Measurements from ENCODE around the gene RTF2. TPM values are rescaled to one million over a fixed set of nuclear protein-coding genes. Genes with fewer than 3 reads are reported as not detected.

RTF2 gene
- total RNA-seq, 4 donors from 2014 or later: 46.1 to 68.6 (median 64.2) TPM

DNA sequence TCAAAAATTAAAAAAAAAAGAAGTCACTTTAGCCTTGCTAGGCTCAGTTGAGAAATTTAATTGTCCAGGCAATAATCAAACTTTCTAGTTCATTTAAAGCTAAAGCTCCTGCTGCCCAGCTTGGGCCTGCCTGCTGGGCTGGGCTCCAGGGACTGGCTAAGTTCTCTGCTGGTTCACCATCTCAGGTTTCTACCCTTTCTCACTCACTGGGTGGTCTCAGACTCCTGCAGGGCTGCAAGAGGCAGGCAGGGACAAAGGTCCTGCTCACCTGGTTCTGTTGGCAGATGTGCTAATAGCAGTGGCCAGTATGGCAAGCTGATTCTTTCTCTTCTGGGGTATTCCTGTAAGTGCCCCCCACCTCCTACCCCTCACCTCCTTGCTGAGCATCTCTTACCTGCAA is 21.2 kb upstream of the RTF2 start:
- Histone ChIP-seq H3K9me3 (no peaks in the 10 kb centered on the region), H3K36me3 (no peaks in the 10 kb centered on the region), H3K27me3 (no peaks in the 10 kb centered on the region), H3K4me1 (no peaks in the 10 kb centered on the region), H3K4me3 (replicated peaks in 1 of 3) (no peak overlapping the region), H3K27ac (no peak overlapping the region)
- no peak for DNase-seq
- TF ChIP-seq, protein P1, sequence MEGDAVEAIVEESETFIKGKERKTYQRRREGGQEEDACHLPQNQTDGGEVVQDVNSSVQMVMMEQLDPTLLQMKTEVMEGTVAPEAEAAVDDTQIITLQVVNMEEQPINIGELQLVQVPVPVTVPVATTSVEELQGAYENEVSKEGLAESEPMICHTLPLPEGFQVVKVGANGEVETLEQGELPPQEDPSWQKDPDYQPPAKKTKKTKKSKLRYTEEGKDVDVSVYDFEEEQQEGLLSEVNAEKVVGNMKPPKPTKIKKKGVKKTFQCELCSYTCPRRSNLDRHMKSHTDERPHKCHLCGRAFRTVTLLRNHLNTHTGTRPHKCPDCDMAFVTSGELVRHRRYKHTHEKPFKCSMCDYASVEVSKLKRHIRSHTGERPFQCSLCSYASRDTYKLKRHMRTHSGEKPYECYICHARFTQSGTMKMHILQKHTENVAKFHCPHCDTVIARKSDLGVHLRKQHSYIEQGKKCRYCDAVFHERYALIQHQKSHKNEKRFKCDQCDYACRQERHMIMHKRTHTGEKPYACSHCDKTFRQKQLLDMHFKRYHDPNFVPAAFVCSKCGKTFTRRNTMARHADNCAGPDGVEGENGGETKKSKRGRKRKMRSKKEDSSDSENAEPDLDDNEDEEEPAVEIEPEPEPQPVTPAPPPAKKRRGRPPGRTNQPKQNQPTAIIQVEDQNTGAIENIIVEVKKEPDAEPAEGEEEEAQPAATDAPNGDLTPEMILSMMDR (IDR thresholded peaks at IDR 0.05): no peak
- no peak for TF ChIP-seq POLR2A (IDR thresholded peaks at IDR 0.05)
- intact Hi-C loops (cut with DNase I): no loop called here

DNA sequence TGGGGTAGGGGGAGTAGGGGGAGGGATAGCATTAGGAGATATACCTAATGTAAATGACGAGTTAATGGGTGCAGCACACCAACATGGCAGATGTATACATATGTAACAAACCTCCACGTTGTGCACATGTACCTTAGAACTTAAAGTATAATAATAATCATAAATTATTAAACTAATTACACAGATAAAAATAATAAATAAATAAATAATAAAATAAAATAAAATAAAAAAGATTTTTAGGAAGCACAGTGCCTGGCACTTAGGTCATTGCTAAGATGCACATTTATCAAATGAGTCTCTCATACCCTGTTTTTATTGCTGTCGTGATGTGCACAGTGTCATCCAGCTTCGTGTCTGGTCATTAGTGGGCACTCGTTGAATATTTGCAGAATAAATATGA is 19.0 kb upstream of the RTF2 start:
- Histone ChIP-seq H3K9me3 (no peaks in the 10 kb centered on the region), H3K4me1 (no peaks in the 10 kb centered on the region), H3K27ac (no peak overlapping the region), H3K36me3 (no peaks in the 10 kb centered on the region), H3K4me3 (replicated peaks in 1 of 3) (no peak overlapping the region), H3K27me3 (no peaks in the 10 kb centered on the region)
- TF ChIP-seq POLR2A (IDR thresholded peaks at IDR 0.05): no peak
- TF ChIP-seq, protein P1 (IDR thresholded peaks at IDR 0.05): no peak
- DNase-seq: no peak
- 88 to 93% methylated on average over 5 of the region's 5 CpGs for WGBS, 2 donors
- intact Hi-C loops (cut with DNase I): no loop called here

GRCh38 chr20:56451056-56451765 is 17.2 kb upstream of the RTF2 start:
- H3K27me3 ChIP-seq: no peaks in the 10 kb centered on the region
- no peak for TF ChIP-seq POLR2A (IDR thresholded peaks at IDR 0.05)
- TF ChIP-seq, protein P1 (IDR thresholded peaks at IDR 0.05): no peak
- no peak overlapping the region for H3K27ac ChIP-seq
- intact Hi-C loops (cut with DNase I): no loop called here
- no peak for DNase-seq
- H3K36me3 ChIP-seq: no peaks in the 10 kb centered on the region
- no peaks in the 10 kb centered on the region for H3K9me3 ChIP-seq
- no peaks in the 10 kb centered on the region for H3K4me1 ChIP-seq
- WGBS, 2 donors: 82 to 86% methylated on average over 13 of the region's 13 CpGs
- no peak overlapping the region for H3K4me3 ChIP-seq (replicated peaks in 1 of 3)

DNA sequence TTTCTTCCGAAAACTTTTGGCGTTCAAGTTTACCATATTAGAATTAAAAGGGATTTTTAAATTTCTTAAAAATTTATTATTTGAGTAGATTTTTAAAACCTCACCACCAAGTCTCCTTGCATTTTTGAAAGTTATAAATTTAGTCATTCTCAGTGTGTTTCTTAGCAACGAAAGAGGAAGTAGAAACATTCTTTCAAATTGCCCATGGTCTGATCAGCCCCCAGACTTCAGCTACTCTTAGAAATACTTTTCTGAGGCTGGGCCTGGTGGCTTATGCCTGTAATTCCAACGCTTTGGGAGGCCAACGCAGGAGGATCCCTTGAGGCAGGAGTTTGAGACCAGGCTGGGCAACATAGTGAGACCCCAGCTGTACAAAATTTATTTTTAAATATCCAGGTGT is 15.1 kb upstream of the RTF2 start:
- intact Hi-C loops (cut with DNase I): no loop called here
- Histone ChIP-seq H3K4me3 (replicated peaks in 1 of 3) (no peak overlapping the region), H3K9me3 (no peaks in the 10 kb centered on the region), H3K4me1 (no peaks in the 10 kb centered on the region), H3K27me3 (no peaks in the 10 kb centered on the region), H3K27ac (no peak overlapping the region), H3K36me3 (no peaks in the 10 kb centered on the region)
- TF ChIP-seq POLR2A (IDR thresholded peaks at IDR 0.05): no peak
- TF ChIP-seq, protein P1 (IDR thresholded peaks at IDR 0.05): no peak
- 84 to 87% methylated on average over 5 of the region's 5 CpGs for WGBS, 2 donors
- DNase-seq: no peak

DNA sequence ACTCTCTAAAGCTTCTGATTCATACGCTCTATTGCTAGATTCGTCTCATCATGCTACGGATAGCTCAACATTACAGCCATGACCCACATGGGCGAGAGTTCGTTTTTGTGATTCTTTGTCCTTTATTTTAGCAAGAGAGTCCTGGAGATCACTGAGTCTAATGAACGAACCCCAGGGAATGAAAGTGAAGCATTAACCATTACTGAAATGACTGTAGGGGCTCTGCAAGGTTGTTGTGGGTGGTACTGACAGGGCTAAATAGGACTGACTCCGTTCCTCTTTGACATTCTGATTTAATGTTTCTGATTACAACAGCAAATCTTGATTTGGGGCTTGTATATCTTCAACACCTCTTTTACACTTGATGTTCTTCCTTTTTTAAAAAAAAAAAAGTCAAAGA is 13.7 kb upstream of the RTF2 start:
- intact Hi-C loops (cut with DNase I): no loop called here
- Histone ChIP-seq H3K27ac (no peak overlapping the region), H3K4me3 (replicated peaks in 1 of 3) (no peak overlapping the region), H3K36me3 (no peaks in the 10 kb centered on the region), H3K27me3 (no peaks in the 10 kb centered on the region), H3K9me3 (no peaks in the 10 kb centered on the region), H3K4me1 (no peaks in the 10 kb centered on the region)
- DNase-seq: no peak
- TF ChIP-seq, protein P1 (IDR thresholded peaks at IDR 0.05): no peak
- TF ChIP-seq POLR2A (IDR thresholded peaks at IDR 0.05): no peak
- 79 to 85% methylated on average over 7 of the region's 7 CpGs for WGBS, 2 donors
